Measurements from ENCODE around the gene JMJD8. TPM values are rescaled to one million over a fixed set of nuclear protein-coding genes. Genes with fewer than 3 reads are reported as not detected.

Gene JMJD8
- total and polyA plus RNA-seq, 9 of the 15 experiments (the other 6 are each of a cell fraction or from before 2014, with no cell fraction given) = 1.2 to 50.6 (median 29.3) TPM

DNA sequence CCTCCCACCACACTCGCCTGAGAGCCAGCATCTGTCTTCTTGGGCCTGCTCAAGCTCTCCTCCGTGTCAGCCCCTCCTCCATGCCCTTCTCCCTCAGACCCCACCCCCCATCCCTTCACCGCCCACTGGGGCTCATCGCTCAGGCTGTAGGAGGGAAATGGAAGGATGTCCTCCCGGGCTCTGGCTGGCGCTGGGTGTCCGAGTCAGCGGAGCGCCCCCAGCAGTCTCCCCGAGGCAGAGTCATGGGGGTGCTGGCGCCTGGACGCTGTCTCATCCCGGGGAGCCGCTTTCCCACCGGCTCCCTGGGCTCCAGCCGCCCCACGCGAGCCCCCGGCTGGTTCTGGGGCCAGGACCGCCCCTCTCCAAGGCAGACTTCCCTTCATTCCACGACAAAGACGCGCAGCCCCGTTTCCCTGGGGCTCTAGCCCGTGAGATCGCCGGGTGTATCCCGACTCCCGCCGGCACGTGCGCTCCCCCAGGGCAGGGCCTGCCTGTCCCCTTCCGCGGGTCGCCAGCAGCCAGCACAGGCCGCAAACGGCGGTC, 36.4 kb upstream of the JMJD8 start (continued):
- TF ChIP-seq, protein P1, sequence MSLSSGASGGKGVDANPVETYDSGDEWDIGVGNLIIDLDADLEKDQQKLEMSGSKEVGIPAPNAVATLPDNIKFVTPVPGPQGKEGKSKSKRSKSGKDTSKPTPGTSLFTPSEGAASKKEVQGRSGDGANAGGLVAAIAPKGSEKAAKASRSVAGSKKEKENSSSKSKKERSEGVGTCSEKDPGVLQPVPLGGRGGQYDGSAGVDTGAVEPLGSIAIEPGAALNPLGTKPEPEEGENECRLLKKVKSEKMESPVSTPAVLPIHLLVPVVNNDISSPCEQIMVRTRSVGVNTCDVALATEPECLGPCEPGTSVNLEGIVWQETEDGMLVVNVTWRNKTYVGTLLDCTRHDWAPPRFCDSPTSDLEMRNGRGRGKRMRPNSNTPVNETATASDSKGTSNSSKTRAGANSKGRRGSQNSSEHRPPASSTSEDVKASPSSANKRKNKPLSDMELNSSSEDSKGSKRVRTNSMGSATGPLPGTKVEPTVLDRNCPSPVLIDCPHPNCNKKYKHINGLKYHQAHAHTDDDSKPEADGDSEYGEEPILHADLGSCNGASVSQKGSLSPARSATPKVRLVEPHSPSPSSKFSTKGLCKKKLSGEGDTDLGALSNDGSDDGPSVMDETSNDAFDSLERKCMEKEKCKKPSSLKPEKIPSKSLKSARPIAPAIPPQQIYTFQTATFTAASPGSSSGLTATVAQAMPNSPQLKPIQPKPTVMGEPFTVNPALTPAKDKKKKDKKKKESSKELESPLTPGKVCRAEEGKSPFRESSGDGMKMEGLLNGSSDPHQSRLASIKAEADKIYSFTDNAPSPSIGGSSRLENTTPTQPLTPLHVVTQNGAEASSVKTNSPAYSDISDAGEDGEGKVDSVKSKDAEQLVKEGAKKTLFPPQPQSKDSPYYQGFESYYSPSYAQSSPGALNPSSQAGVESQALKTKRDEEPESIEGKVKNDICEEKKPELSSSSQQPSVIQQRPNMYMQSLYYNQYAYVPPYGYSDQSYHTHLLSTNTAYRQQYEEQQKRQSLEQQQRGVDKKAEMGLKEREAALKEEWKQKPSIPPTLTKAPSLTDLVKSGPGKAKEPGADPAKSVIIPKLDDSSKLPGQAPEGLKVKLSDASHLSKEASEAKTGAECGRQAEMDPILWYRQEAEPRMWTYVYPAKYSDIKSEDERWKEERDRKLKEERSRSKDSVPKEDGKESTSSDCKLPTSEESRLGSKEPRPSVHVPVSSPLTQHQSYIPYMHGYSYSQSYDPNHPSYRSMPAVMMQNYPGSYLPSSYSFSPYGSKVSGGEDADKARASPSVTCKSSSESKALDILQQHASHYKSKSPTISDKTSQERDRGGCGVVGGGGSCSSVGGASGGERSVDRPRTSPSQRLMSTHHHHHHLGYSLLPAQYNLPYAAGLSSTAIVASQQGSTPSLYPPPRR (CRISPR knock-in tag; IDR thresholded peaks at IDR 0.05; ENCODE audit: borderline replicate concordance) = no peak; the same call in 1 of the 2 replicates
- TF ChIP-seq DMBX1 (CRISPR knock-in tag; IDR thresholded peaks at IDR 0.05; ENCODE audit: borderline replicate concordance) (no peak), ZBTB1 (CRISPR knock-in tag; IDR thresholded peaks at IDR 0.05; ENCODE audit: borderline replicate concordance, low read depth) (peak; percentile 62; the same call in 1 of the 2 replicates), DNMT1 (IDR thresholded peaks at IDR 0.05) (no peak), U2AF1 (optimal IDR thresholded peaks at IDR 0.05; ENCODE audit: low read depth, low read length) (no peak), ETS2 (tag; IDR thresholded peaks at IDR 0.05; ENCODE audit: borderline replicate concordance, poor library complexity, severe bottlenecking) (no peak), YBX1 (IDR thresholded peaks at IDR 0.05) (no peak), GABPB1 (CRISPR knock-in tag; IDR thresholded peaks at IDR 0.05) (no peak), NRF1 (conservative IDR thresholded peaks at IDR 0.05 in 1 of 2, IDR thresholded peaks at IDR 0.05 in 1 of 2) (no peak; a peak in 2 of 4 replicates), PHB2 (IDR thresholded peaks at IDR 0.05; ENCODE audit: low read depth) (no peak), FOXM1 (IDR thresholded peaks at IDR 0.05; ENCODE audit: low read depth) (no peak), FOXM1 (CRISPR knock-in tag; IDR thresholded peaks at IDR 0.05; ENCODE audit: low read depth) (no peak), TARDBP (IDR thresholded peaks at IDR 0.05) (no peak), RB1 (IDR thresholded peaks at IDR 0.05; ENCODE audit: low read depth) (no peak; the same call in 1 of the 2 replicates), CTBP1 (IDR thresholded peaks at IDR 0.05; ENCODE audit: borderline replicate concordance) (no peak)
- TF ChIP-seq, protein P2, sequence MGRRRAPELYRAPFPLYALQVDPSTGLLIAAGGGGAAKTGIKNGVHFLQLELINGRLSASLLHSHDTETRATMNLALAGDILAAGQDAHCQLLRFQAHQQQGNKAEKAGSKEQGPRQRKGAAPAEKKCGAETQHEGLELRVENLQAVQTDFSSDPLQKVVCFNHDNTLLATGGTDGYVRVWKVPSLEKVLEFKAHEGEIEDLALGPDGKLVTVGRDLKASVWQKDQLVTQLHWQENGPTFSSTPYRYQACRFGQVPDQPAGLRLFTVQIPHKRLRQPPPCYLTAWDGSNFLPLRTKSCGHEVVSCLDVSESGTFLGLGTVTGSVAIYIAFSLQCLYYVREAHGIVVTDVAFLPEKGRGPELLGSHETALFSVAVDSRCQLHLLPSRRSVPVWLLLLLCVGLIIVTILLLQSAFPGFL (CRISPR knock-in tag; IDR thresholded peaks at IDR 0.05) = no peak
- TF ChIP-seq, protein P3, sequence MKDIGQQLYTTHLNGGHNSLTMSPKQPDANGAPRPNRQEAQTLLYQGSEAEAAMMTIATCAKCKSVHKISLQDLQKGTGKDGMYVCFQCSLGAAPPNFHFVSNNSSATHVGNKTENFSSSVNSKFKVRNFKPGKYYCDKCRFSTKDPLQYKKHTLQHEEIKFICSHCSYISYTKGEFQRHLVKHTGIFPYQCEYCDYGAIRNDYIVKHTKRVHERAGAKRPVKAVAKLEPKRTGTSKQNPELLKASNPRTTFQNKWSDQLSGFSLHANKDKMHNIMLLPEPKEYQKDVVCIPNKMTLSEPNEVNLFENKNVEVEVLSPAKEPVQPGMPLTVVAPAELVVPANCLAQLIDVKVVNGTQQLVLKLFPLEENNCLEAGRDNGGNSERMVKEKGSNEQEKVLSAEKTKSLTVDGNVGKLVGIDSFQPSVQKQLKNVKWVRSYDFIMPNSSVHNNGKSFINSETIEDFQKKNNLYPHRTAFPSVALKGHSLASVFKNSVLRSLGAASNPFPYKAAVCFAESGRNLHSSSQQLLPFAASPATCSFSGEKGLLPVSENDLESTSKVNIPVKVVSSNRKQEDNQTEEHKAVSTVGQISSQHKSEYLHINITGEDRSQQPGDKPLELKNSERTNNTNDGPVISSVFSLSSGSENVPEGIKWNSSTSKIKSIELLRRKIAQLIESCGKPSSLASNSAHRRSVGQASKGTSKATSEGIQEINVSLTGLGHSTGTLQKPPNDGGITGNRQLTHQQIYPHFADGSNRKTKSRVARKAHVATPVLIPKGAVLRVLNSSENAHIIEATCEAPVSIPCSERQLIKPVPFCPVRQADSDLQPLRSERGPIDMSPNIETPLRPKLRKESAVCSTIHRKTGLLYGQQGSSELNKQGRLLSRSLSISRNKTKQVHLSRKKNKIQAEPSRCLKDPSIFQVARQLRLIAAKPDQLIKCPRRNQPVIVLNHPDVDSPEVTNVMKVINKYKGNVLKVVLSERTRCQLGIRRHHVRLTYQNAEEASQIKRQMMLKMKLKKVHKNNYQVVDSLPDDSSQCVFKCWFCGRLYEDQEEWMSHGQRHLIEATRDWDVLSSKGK (CRISPR knock-in tag; IDR thresholded peaks at IDR 0.05) = no peak
- TF ChIP-seq, protein P4, sequence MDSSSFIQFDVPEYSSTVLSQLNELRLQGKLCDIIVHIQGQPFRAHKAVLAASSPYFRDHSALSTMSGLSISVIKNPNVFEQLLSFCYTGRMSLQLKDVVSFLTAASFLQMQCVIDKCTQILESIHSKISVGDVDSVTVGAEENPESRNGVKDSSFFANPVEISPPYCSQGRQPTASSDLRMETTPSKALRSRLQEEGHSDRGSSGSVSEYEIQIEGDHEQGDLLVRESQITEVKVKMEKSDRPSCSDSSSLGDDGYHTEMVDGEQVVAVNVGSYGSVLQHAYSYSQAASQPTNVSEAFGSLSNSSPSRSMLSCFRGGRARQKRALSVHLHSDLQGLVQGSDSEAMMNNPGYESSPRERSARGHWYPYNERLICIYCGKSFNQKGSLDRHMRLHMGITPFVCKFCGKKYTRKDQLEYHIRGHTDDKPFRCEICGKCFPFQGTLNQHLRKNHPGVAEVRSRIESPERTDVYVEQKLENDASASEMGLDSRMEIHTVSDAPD (CRISPR knock-in tag; IDR thresholded peaks at IDR 0.05) = no peak

Measured in K562 (cell line).